H1 (cell line): Measurements from ENCODE around the gene AIPL1.

Experiments used
- ATF2 ChIP-seq: IDR thresholded peaks from 2 replicates; pipeline ENCODE4 v1.6.1; 2012; ENCODE audit warnings: low read length, inconsistent platforms
- CBX5 ChIP-seq: fragments of 300-800, 300-1000 bp; sonication (generic); IDR thresholded peaks from 2 replicates; pipeline ENCODE4 v1.7.1; 2016; ENCODE audit warnings: antibody characterized with exemption, low read length, low read depth
- JUND ChIP-seq: IDR thresholded peaks from 2 replicates; pipeline ENCODE4 v1.6.1; 2011; ENCODE audit warnings: mild to moderate bottlenecking, improper control_type of control experiment, low read length
- POLR2A ChIP-seq, 2 experiments: IDR thresholded peaks; 1 replicate in 1 of 2; 2 replicates in 1 of 2; pipeline ENCODE4 v1.6.1; 2011; ENCODE audit warnings: low read depth in 2 of 2, low read length in 2 of 2, mild to moderate bottlenecking in 2 of 2; ENCODE audit errors: control extremely low read depth in 1 of 2
- SIN3A ChIP-seq, 2 experiments: IDR thresholded peaks in 1 of 2; conservative IDR thresholded peaks in 1 of 2; 2 replicates each; pipeline ENCODE4 v1.6.1; 2011 to 2012; ENCODE audit warnings: low read length in 2 of 2, improper control_type of control experiment in 1 of 2, low read depth in 1 of 2, mild to moderate bottlenecking in 1 of 2
- TCF12 ChIP-seq: IDR thresholded peaks from 2 replicates; pipeline ENCODE4 v1.6.1; 2011; ENCODE audit warnings: low read depth, mild to moderate bottlenecking, low read length
- TF ChIP-seq, protein P1 (sequence below), 3 experiments: IDR thresholded peaks; 1 replicate in 2 of 3; 2 replicates in 1 of 3; pipeline versions ENCODE4 v1.5.1 to v1.6.1; 2011; ENCODE audit warnings: low read length in 3 of 3, mild to moderate bottlenecking in 3 of 3, inconsistent platforms in 2 of 3, low read depth in 1 of 3, moderate library complexity in 1 of 3; ENCODE audit not compliant: insufficient read depth in 1 of 3; ENCODE audit errors: control extremely low read depth in 1 of 3
- TF ChIP-seq, protein P2 (sequence below): IDR thresholded peaks from 2 replicates; pipeline ENCODE4 v1.6.1; 2012; ENCODE audit warnings: inconsistent platforms

DNA sequence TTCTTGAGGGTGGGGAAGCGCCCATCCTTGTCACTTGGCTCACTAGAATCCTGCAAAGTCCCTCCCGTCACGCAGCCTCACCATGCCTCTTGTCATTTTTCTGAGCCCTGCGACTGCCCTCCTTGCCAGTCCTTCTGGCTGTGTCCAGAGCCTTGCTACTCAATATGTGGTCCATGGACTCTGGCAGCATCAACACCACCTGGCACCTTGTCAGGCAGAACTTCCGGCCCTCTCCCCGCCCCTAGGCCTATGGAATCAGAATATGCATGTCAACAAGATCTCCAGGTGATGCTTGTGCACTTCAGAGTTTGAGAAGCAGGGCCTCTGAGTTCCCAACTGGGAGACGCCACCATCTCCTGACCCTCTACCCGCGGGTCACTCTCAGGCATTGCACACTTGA, 21.4 kb upstream of the AIPL1 start:
- TF ChIP-seq ATF2 (no peak), SIN3A (conservative IDR thresholded peaks at IDR 0.05 in 1 of 2, IDR thresholded peaks at IDR 0.05 in 1 of 2; ENCODE audit: low read depth in 1 of 2, low read length in 2 of 2) (no peak), TCF12 (no peak), JUND (no peak), POLR2A (IDR thresholded peaks at IDR 0.05; ENCODE audit: control extremely low read depth in 1 of 2, low read depth in 2 of 2, low read length in 2 of 2) (no peak), CBX5 (no peak)
- TF ChIP-seq, protein P1, sequence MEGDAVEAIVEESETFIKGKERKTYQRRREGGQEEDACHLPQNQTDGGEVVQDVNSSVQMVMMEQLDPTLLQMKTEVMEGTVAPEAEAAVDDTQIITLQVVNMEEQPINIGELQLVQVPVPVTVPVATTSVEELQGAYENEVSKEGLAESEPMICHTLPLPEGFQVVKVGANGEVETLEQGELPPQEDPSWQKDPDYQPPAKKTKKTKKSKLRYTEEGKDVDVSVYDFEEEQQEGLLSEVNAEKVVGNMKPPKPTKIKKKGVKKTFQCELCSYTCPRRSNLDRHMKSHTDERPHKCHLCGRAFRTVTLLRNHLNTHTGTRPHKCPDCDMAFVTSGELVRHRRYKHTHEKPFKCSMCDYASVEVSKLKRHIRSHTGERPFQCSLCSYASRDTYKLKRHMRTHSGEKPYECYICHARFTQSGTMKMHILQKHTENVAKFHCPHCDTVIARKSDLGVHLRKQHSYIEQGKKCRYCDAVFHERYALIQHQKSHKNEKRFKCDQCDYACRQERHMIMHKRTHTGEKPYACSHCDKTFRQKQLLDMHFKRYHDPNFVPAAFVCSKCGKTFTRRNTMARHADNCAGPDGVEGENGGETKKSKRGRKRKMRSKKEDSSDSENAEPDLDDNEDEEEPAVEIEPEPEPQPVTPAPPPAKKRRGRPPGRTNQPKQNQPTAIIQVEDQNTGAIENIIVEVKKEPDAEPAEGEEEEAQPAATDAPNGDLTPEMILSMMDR (IDR thresholded peaks at IDR 0.05; ENCODE audit: control extremely low read depth in 1 of 3, insufficient read depth in 1 of 3, low read depth in 1 of 3, low read length in 3 of 3), result no peak
- TF ChIP-seq, protein P2, sequence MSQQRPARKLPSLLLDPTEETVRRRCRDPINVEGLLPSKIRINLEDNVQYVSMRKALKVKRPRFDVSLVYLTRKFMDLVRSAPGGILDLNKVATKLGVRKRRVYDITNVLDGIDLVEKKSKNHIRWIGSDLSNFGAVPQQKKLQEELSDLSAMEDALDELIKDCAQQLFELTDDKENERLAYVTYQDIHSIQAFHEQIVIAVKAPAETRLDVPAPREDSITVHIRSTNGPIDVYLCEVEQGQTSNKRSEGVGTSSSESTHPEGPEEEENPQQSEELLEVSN, result no peak
